Upper lobe of left lung (tissue), 6 donors: Measurements from ENCODE around the gene TSC22D1. TPM values are rescaled to one million over a fixed set of nuclear protein-coding genes. Genes with fewer than 3 reads are reported as not detected.

Experiments
- ATAC-seq, 2 donors: fragments of 200-7000 bp; cut with Tn5 transposase; one replicate each; pipeline ENCODE4 v1.9.1; 2022; ENCODE audit warnings: mild to moderate bottlenecking in 2 of 2, moderate library complexity in 2 of 2; ENCODE audit not compliant: low FRiP score in 2 of 2
- DNase-seq, 2 donors: peaks; one replicate each; pipeline ENCODE4 v3.0.0-alpha.2; 2019 to 2020
- H3K27ac ChIP-seq, 4 donors: fragments of 200-600 bp; sonication (generic); one replicate each; pipeline ENCODE4 v1.5.1; 2016 to 2019
- H3K27me3 ChIP-seq, 4 donors: fragments of 200-600 bp; sonication (generic); one replicate each; pipeline ENCODE4 v1.5.1; 2017 to 2019
- H3K36me3 ChIP-seq, 4 donors: fragments of 200-600 bp; sonication (generic); one replicate each; pipeline ENCODE4 v1.5.1; 2016 to 2019
- H3K4me1 ChIP-seq, 4 donors: fragments of 200-600 bp; sonication (generic); one replicate each; pipeline ENCODE4 v1.5.1; 2018 to 2019
- H3K4me3 ChIP-seq, 4 donors: fragments of 200-600 bp; sonication (generic); one replicate each; pipeline ENCODE4 v1.5.1; 2017 to 2019; ENCODE audit warnings: mild to moderate bottlenecking in 2 of 4, moderate library complexity in 1 of 4
- H3K9me3 ChIP-seq, 4 donors: fragments of 200-600 bp; sonication (generic); one replicate each; pipeline ENCODE4 v1.5.1; 2018 to 2019
- CTCF ChIP-seq, 6 experiments: fragments of 450-650 bp in 4 of 6; fragments of 200-600 bp in 2 of 6; sonication (generic) in 2 of 6; IDR thresholded peaks; one replicate each; pipeline ENCODE4 v1.5.1; 2016 to 2019; ENCODE audit warnings: antibody characterized with exemption in 6 of 6
- EP300 ChIP-seq, 4 donors: sonication (generic); formaldehyde crosslinking; IDR thresholded peaks; one replicate each; pipeline ENCODE4 v1.5.1; 2017; ENCODE audit warnings: antibody characterized with exemption in 4 of 4, control low read depth in 2 of 4
- POLR2A ChIP-seq, 4 donors: fragments of 450-650 bp; IDR thresholded peaks; one replicate each; pipeline ENCODE4 v1.5.1; 2016 to 2017; ENCODE audit warnings: antibody characterized with exemption in 4 of 4, mild to moderate bottlenecking in 2 of 4
- POLR2AphosphoS5 ChIP-seq, 2 donors: sonication (generic); formaldehyde crosslinking; IDR thresholded peaks; one replicate each; pipeline ENCODE4 v1.5.1; 2017; ENCODE audit warnings: antibody characterized with exemption in 2 of 2
- WGBS, 2 donors: methylation state at CpG; one replicate each; pipeline ENCODE4 v1.1.5; 2017 to 2018; 5-methylcytosine and 5-hydroxymethylcytosine counted together
- total RNA-seq, 6 donors: library from RNA; depleted of rRNA in 4 of 6; stranded (reverse); fragments of >200 nt in 4 of 6; gene quantifications; one replicate each; pipeline versions ENCODE4 v1.1.0 to v1.2.1, GENCODE V29; 2016 to 2021
- donor health status: DM: no; HTN: no; CAD: no; lungs with moderate emphysema.
- donor health status: DM: no; HTN: yes; CAD: no; lungs with severe emphysema.

Gene TSC22D1
- total RNA-seq, 6 donors from 2014 or later: 66.0 to 158 (median 115) TPM

DNA sequence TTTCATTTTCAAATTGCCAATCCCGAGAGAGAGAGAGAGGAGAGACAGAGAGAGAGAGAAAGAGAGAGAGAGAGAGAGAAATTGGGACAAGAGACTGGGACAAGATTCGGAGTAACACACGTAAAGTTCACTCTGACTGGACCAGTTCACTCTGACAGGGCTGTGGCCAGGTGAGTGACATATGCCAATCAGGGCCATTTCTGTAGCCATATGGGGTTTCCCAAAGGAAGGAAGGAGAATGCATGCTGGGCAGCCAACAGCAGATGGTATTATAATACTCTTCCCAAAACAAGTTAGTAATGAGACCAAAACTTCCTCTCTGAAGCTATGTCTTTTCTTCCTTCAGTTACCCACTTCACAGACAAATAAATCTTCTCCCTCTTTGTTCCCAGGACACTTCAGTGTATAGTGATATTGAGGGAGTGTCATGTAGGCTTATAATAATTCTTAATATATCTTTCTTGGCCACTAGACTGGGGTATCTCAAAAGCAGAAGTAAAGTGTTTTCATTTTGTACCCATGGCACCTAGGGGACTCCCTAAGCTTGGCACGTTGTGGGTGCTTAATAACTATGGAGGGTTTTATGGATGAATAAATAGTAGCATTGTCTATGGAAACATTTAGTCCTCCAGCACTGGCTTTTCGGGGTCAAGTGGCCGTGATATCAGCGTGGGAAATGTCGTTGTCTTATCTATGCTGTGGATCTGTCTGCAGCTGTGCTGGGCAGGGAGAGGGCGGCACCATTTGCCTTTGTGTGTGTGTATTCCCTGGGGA, 150.9 kb downstream of the TSC22D1 start:
- no peak overlapping the region for H3K27ac ChIP-seq
- TF ChIP-seq POLR2A (IDR thresholded peaks at IDR 0.05): no peak
- TF ChIP-seq CTCF (IDR thresholded peaks at IDR 0.05): no peak
- no peak for TF ChIP-seq POLR2AphosphoS5 (IDR thresholded peaks at IDR 0.05)
- no peak for TF ChIP-seq EP300 (IDR thresholded peaks at IDR 0.05)
- H3K27me3 ChIP-seq: no peaks in the 10 kb centered on the region
- no peaks in the 10 kb centered on the region for H3K36me3 ChIP-seq
- H3K4me3 ChIP-seq: no peak overlapping the region
- no peaks in the 10 kb centered on the region for H3K4me1 ChIP-seq
- ATAC-seq: no peak
- no peak for DNase-seq
- 60% methylated on average over 9 of the region's 9 CpGs for WGBS, 2 donors
- no peaks in the 10 kb centered on the region for H3K9me3 ChIP-seq

DNA sequence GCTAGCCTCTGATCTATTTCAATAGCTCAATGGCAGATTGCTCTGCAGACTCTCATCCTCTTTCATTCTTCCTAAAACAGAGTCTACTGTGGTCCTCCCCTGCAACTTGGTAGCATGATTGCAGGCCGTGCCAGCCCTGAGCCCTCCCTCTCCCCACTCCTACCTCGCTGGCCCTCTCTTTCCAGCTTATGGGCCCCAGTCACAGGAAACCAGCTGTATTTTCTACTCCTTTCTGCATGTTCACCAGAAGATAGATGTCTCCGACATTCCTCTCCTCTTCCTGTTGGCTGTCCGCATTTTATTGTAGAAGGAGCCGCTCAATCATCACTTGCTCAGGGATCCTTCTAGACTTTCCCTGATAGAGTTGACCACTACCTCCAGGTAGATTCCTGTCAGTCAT, 152.3 kb downstream of the TSC22D1 start:
- TF ChIP-seq POLR2A (IDR thresholded peaks at IDR 0.05): no peak
- no peak for TF ChIP-seq EP300 (IDR thresholded peaks at IDR 0.05)
- no peak for TF ChIP-seq CTCF (IDR thresholded peaks at IDR 0.05)
- no peak for TF ChIP-seq POLR2AphosphoS5 (IDR thresholded peaks at IDR 0.05)
- 90% methylated on average over 5 of the region's 5 CpGs for WGBS, 2 donors
- Histone ChIP-seq H3K27me3 (no peaks in the 10 kb centered on the region), H3K9me3 (no peaks in the 10 kb centered on the region), H3K27ac (no peak overlapping the region), H3K4me1 (no peaks in the 10 kb centered on the region), H3K36me3 (no peaks in the 10 kb centered on the region), H3K4me3 (no peak overlapping the region)
- no peak for DNase-seq
- no peak for ATAC-seq

DNA sequence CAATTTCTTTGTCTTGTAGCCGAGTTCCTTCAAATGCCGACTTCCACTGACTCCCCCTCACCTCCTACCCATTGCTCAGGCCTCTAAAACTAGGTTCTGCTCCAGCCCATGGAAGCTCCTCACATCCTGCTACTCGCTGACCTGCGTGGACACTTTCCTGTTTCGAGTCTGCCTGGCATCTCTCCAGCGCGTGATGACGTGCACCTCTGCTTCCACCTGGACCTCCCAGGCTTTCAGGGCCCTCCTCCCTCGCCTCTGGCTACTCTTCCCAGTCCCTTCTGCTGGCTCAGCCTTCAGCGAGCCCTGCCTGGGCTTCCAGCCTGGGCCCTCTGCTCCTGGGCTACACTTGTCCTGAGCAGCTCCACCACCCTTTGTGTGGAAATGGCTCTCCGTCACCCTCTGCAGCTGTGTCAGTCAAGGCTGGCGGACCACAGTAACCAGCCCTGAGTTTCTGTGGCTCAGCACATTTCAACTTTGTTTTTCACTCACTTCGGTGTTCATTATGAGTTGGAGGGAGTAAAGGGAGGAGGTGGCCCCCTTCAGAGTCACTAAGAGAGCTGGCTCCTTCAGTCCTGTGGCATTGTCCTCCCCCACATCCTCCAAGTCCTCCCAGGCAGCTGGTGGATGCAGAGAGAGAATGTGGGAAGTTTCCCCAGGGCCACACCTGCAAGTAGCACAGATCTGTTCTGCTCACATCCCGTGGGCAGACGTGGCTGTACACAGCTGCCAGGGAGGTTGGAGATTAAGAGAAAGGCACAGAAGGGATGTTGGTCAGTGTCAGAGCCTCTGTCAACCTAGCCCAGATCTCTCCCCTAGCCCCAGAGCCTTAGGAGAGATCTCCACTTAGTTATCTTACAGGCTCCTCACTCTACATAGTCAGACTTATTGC, 153.1 kb downstream of the TSC22D1 start:
- WGBS, 2 donors: 62 to 68% methylated on average over 13 to 15 of the region's 15 CpGs
- Histone ChIP-seq H3K9me3 (no peaks in the 10 kb centered on the region), H3K4me3 (no peak overlapping the region), H3K27ac (no peak overlapping the region), H3K36me3 (no peaks in the 10 kb centered on the region), H3K27me3 (no peaks in the 10 kb centered on the region), H3K4me1 (no peaks in the 10 kb centered on the region)
- ATAC-seq (no peak), DNase-seq (peak in 1 of 2 donors; percentile 30)
- no peak for TF ChIP-seq EP300 (IDR thresholded peaks at IDR 0.05)
- TF ChIP-seq POLR2AphosphoS5 (IDR thresholded peaks at IDR 0.05): no peak
- no peak for TF ChIP-seq POLR2A (IDR thresholded peaks at IDR 0.05)
- no peak for TF ChIP-seq CTCF (IDR thresholded peaks at IDR 0.05)

DNA sequence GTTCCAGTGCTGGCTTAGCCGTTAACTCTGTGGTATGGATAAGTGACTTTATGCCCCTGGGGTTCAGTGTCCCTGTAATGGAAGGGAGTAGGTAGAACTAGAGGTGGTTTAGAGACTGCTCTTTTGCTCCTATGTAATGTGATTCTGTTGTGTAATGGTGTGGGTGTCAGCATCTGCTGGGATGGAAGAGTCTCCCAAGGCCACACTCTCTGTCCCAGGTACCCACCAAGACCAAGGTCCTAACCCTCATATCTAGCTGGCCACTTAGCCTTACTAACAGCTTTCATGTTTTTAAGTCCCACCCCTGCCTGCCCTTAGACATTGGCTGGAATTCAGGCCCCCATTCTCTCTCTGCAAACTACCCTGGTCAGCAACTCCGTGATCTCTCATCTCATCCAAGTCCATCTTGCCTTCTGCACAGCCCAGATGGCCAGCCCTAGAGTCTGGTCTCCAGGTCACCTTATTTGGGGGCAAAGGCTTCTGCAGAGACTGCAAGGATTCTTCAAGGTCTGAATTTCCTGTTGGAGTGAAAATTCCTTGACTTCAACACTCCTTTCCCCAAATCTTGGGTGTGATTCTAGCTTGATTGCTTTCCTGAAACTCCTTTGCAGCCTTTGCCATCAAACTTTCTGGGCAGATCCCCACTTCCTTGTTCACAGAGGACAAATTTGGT, 154.1 kb downstream of the TSC22D1 start:
- WGBS, 2 donors: 88 to 95% methylated on average over 2 of the region's 2 CpGs
- Histone ChIP-seq H3K9me3 (no peaks in the 10 kb centered on the region), H3K4me3 (no peak overlapping the region), H3K27ac (no peak overlapping the region), H3K4me1 (no peaks in the 10 kb centered on the region), H3K36me3 (no peaks in the 10 kb centered on the region), H3K27me3 (no peaks in the 10 kb centered on the region)
- ATAC-seq (no peak), DNase-seq (no peak)
- no peak for TF ChIP-seq POLR2AphosphoS5 (IDR thresholded peaks at IDR 0.05)
- TF ChIP-seq CTCF (IDR thresholded peaks at IDR 0.05): no peak
- TF ChIP-seq POLR2A (IDR thresholded peaks at IDR 0.05): no peak
- TF ChIP-seq EP300 (IDR thresholded peaks at IDR 0.05): no peak
